ENCODE results near the gene EIF5B. TPM values are rescaled to one million over a fixed set of nuclear protein-coding genes. Genes with fewer than 3 reads are reported as not detected.

The EIF5B gene
- total RNA-seq, 2 donors from 2014 or later: 40.0 to 62.5 TPM

- intact Hi-C loops (cut with DNase I): no loop called here
- DNase-seq (ENCODE audit: low spot score): no peak
Measured at GRCh38 chr2:99404039-99404796, 67.0 kb downstream of the EIF5B start.

- intact Hi-C loops (cut with DNase I): no loop called here
- DNase-seq (ENCODE audit: low spot score): no peak
Measured at GRCh38 chr2:99404797-99405669, 67.8 kb downstream of the EIF5B start.

- no peak for DNase-seq (ENCODE audit: low spot score)
- intact Hi-C loops (cut with DNase I): no loop called here
Measured at GRCh38 chr2:99406137-99406536, 68.9 kb downstream of the EIF5B start.

GRCh38 chr2:99410276-99410675 is 73.1 kb downstream of the EIF5B start:
- DNase-seq (ENCODE audit: low spot score): no peak
- intact Hi-C loops (cut with DNase I): no loop called here

GRCh38 chr2:99414566-99414965 is 77.4 kb downstream of the EIF5B start:
- intact Hi-C loops (cut with DNase I): no loop called here

GRCh38 chr2:99417396-99417795 is 80.2 kb downstream of the EIF5B start:
- DNase-seq (ENCODE audit: low spot score): no peak
- intact Hi-C loops (cut with DNase I): no loop called here

More at GRCh38 chr2:99414566-99414965, 77.4 kb downstream of the EIF5B start:
- no peak for DNase-seq (ENCODE audit: low spot score)

GRCh38 chr2:99420031-99420430 is 82.8 kb downstream of the EIF5B start:
- no peak for DNase-seq (ENCODE audit: low spot score)
- intact Hi-C loops (cut with DNase I): no loop called here

- intact Hi-C loops (cut with DNase I): no loop called here
- DNase-seq (ENCODE audit: low spot score): no peak
Measured at GRCh38 chr2:99420751-99421299, 83.6 kb downstream of the EIF5B start.

- DNase-seq (ENCODE audit: low spot score): no peak
- intact Hi-C loops (cut with DNase I): no loop called here
Measured at GRCh38 chr2:99421469-99421868, 84.3 kb downstream of the EIF5B start.

- intact Hi-C loops (cut with DNase I): no loop called here
- DNase-seq (ENCODE audit: low spot score): no peak
Measured at GRCh38 chr2:99422599-99422998, 85.4 kb downstream of the EIF5B start.

- intact Hi-C loops (cut with DNase I): no loop called here
- no peak for DNase-seq (ENCODE audit: low spot score)
Measured at GRCh38 chr2:99424371-99424770, 87.2 kb downstream of the EIF5B start.

- DNase-seq (ENCODE audit: low spot score): no peak
- intact Hi-C loops (cut with DNase I): no loop called here
Measured at GRCh38 chr2:99425022-99425421, 87.8 kb downstream of the EIF5B start.

- no peak for DNase-seq (ENCODE audit: low spot score)
- intact Hi-C loops (cut with DNase I): no loop called here
Measured at GRCh38 chr2:99430614-99431291, 93.6 kb downstream of the EIF5B start.

- intact Hi-C loops (cut with DNase I): no loop called here
- DNase-seq (ENCODE audit: low spot score): no peak
Measured at GRCh38 chr2:99431587-99432275, 94.5 kb downstream of the EIF5B start.

GRCh38 chr2:99433340-99433739 is 96.2 kb downstream of the EIF5B start:
- intact Hi-C loops (cut with DNase I): no loop called here
- DNase-seq (ENCODE audit: low spot score): no peak

GRCh38 chr2:99436874-99437273 is 99.7 kb downstream of the EIF5B start:
- intact Hi-C loops (cut with DNase I): no loop called here
- no peak for DNase-seq (ENCODE audit: low spot score)

- no peak for DNase-seq (ENCODE audit: low spot score)
- intact Hi-C loops (cut with DNase I): no loop called here
Measured at GRCh38 chr2:99439971-99440505, 102.8 kb downstream of the EIF5B start.

- intact Hi-C loops (cut with DNase I): no loop called here
- DNase-seq (ENCODE audit: low spot score): no peak
Measured at GRCh38 chr2:99442837-99443236, 105.6 kb downstream of the EIF5B start.

- intact Hi-C loops (cut with DNase I): loop anchor here in 1 of 2 donors (2.0 kb wide), 1 partner anchor 45 kb away; no protein-coding TSS in a partner anchor
- DNase-seq (ENCODE audit: low spot score): no peak
Measured at GRCh38 chr2:99444222-99444621, 107.0 kb downstream of the EIF5B start.

Data from posterior vena cava (tissue), 2 donors.